Stimulated activated CD4-positive, alpha-beta T cell treated with anti-CD3 and anti-CD28 coated beads, Interleukin-4, amount 100 ng/mL, for 48 hours (primary cell): ENCODE measurements around the gene OPTC.
"Not testable (repeated sequence)": the region's sequence is repeated elsewhere in the genome, so short reads cannot be mapped to it uniquely, and the experiment has no call there.

Experiments
- DNase-seq, 2 donors: peaks; one replicate each; pipeline ENCODE4 v3.0.0-alpha.2; 2020; ENCODE audit warnings: low read depth in 2 of 2

OPTC gene

GRCh38 chr1:203465146-203465798 lies 28.7 kb upstream of the OPTC start:
- no peak for DNase-seq

- no peak for DNase-seq
Observed at GRCh38 chr1:203465948-203466347, 28.0 kb upstream of the OPTC start.

DNA sequence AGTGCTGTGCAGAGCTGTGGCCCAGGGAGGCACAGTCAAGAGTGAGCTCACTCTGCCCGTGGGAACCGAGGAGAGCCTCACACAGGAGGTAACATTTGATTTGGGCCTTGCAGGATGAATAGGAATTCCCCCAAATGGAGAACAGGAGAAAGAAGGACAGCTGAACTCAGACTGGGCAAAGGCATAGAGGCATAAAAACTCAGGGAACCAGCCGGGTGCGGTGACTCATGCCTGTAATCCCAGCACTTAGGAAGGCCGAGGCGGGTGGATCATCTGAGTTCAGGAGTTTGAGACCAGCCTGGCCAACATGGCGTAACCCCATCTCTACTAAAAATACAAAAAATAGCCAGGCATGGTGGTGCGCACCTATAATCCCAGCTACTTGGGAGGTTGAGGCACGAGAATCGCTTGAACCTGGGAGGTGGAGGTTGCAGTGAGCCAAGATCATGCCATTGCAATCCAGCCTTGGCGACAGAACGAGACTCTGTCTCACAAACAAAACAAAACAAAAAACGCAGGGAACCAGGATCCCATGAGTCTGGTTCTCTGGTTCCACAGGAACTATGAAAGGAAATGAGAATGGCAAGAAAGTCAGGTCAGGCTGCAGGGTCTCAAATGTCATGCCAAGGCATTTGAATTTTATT lies 26.9 kb upstream of the OPTC start:
- DNase-seq = not testable (repeated sequence)

DNA sequence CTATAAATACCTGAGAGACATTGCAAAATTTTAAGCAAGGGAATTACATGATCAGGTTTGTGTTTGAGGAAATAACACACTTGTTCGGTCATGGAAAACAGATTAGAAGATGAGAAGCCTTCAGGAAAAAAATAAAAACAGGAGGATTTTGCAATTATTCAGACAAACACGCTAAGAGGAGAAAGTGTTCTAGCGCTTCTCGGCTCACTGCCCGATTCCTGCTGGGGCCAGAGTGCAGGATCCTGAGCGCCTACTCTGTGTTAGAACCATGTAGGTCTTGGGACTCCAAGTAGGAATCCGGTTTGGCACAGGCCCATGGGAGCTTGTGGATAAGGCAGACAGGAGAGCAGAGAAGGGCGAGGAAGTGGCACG lies 26.4 kb upstream of the OPTC start:
- DNase-seq = no peak

GRCh38 chr1:203468326-203468725 lies 25.6 kb upstream of the OPTC start:
- DNase-seq = no peak

DNA sequence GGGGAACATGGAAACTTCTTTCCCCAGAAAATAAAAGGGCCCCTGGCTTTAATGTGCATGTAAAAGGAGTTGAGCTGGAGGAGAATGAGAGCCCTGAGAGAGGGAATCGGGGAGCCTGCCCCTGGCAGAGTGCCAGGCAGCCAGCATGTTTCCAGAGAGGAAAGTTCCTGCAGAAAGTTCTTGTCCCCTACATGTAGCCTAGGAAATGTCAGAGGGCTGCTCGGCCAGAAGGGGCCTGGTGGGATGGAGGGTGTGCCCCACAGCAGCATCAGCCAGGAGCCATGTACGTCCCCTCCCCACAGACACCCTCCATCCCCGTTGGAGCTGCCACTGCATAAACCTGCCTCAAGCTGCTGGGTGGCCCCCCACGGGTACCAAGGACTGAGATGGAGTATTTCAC lies 23.7 kb upstream of the OPTC start:
- no peak for DNase-seq

GRCh38 chr1:203471841-203472240 lies 22.1 kb upstream of the OPTC start:
- DNase-seq = no peak

- DNase-seq = no peak
Observed at GRCh38 chr1:203473281-203473680, 20.7 kb upstream of the OPTC start.

DNA sequence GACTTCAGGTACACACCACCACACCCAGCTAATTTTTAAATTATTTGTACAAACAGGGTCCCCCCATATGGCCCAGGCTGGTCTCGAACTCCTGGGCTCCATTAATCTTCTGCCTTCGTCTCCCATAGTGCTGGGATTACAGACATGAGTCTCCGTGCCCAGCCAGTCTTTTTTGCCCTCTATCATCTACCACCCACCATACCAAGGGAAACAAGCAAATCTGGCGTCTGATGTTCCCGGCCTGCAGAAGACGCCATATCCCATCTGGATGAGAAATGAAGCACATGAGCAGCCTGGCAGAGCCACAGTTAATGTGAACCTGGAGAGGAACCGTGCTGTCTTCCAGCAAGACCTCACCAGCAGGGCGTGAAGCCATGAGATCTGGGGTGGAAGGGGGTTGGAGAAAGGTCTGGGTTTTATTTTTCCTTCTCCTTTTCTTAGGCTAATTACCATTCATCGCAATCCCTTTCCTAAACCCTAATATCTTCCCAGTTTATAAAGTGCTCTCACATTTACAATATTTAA lies 20.1 kb upstream of the OPTC start:
- no peak for DNase-seq

DNA sequence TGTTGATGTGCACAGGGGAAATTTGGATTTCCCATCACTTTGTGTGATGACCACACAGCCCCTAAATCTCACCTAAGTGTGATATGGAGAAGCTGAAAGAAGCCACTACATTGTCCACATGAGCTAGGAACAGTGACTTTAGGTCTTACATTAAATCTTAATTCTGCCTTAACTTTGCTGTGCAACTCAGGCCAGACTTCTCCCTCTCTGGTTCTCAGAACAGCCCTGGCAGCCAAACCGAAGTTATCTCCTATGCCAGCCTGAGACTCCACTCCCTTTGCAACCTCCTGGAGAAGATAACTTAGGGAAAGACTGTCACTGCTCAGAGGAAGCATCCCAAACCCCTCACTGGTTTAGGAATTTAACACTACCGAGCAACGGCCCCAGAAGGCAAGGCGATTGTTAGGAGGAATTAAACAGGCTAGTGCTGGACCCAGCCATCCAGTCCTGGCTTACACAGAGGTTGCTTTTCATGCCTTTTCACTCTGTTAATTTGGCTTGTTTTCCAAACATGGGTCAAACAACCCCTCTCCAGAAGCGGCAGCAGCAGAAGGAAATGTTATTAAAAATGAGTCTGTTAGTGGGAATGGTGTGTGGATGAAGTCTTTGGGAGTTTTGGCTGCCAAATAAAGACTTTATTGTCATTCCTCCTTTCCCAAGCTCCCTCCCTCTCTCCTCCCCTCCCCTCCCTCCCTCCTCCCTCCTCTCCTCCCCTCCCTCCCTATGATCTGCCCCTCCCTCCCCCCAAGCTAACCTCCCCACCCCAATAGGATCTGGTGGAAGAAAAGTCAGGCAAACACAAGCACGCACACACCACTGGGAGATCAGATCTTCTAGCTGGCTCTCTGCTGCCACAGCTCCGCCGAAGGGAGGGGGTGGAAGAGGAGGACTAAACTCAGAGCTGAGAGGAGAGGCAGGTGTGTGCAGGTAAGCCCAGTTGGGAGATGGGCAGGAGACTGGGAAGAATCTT lies 18.7 kb upstream of the OPTC start, which contains the start of gene PRELP:
Gene PRELP (plus strand): TSS at position 795 of the 970 bp plus-strand sequence. CDS start 7,379 bp downstream, outside the sequence.
- DNase-seq = no peak

DNA sequence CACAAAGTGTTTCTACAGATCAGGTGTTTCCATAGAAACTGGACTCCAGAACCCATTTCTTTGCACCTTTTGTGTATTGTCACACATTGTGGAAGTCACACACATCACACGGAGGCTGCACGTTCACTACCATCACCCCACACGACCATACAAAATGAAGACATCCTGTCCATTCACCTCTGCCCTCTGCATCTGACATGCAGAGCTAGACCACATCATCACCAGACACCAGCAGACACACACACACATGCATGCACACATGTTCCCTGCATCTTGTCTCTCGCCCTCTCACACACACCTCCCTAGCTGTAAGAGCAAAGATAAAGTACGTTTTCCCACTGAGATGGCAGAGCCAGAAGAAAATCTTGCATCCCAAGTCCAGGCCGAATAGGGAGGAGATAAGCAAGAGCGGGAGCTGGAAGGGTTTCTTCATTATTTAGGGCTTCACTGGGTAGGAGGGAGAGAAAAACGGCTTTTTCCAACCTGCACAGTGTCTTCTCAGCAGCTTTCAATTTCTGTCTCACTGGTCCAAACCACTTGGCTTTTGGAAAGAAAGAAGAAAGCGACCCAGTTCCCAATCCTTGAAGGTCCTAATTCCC lies 17.6 kb upstream of the OPTC start:
- DNase-seq = no peak

- no peak for DNase-seq
Observed at GRCh38 chr1:203477748-203478147, 16.2 kb upstream of the OPTC start.

DNA sequence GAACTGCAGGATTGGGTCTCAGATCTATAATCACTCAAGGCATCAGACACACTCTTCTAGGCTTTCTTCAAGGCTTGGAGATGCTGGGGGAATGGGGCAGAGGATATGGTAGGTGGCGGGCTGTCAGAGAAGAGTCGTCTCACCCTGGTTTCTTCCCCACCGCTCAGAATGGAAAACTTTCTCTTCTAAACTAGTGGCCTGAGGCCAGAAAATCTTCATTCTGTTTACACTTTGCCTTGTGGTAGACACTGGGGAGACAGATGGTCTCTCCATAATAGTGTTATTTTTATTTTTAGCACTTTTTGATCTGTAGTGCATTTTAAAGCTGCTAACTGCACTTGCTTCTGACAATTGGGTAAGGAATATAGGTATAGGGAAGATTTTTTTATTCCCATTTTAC lies 15.7 kb upstream of the OPTC start:
- DNase-seq = no peak

DNA sequence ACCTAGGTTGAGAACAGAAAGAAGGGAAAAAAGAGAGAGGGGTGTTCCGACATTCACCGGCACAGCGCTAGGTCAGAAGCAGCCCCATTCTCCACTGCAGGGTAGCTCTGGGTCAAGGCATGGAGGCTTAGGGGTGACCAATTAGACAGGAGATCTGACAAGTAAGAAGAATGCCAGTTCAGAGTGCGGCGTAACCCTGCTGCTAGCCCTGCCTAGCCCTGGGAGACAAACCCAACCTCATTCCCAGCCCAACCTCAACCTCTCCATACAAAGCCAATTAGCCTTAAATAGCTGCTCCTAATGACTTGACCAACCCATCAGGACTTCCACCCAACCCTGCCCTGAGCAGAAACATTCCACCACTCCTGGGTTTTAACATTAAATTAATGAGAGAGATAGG lies 15.0 kb upstream of the OPTC start:
- DNase-seq = no peak

DNA sequence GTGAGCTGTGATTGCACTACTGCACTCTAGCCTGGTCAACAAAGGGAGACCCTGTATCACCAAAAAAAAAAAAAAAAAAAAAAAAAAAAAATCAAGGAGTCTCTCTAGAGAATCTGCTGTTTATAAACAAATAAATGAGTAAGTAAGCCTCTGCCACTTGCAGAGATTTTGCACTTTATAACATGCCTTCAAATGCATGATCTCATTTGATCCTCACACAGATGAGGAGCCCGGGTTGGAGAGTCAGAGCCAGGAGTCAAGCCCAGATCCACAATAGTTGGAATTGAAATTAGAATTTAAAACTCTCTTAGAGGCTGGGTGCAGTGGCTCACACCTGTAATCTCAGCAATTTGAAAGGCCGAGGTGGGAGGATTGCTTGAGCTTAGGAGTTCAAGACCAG lies 14.3 kb upstream of the OPTC start:
- DNase-seq = no peak

DNA sequence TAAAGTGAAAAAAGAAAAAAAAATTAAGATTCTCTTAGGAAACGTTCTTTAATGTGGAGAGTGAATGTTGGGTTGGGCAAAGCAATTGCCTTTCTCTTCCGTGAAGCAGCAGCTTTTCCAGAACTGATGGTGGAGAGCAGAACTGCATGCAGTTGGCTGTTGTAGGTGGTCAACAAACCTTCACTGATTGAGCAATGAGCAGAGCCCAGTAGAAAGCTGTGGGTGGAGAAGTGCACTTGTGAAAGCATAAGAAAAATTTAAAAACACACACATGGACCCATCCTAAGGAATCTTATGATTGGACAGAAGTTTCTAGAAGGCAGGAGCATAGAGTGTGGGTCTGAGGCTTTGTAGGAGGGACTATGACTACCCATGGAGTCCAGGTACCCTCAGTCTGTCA lies 13.9 kb upstream of the OPTC start:
- no peak for DNase-seq

DNA sequence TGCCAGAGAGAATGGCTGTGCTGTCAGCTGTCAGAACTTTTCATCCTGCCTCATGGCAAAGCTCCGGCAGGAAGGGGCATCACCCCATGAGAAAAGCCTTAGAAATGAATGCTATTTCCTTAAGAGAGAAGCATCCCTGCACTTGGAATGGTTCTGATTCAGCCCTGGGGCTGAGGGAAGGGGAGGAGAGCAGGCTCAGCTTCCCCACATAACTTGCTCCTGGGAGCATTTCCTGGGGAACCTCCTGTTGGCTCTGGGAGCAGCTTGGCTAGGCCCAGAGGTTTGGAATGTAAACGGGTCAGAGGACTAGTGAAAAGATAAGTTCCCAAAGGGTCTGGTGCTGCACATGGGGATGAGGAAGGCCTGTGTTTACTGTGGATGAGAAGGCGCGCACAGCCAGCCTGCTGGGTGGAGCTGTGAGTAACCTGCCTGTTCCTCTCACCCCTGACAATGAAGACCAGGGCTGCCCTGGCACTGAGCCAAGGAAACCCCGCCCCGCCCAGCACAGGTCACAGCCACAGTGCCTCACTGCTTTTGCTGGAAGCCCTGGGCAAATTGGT lies 13.3 kb upstream of the OPTC start:
- peak in 1 of 2 donors; percentile 38 for DNase-seq

DNA sequence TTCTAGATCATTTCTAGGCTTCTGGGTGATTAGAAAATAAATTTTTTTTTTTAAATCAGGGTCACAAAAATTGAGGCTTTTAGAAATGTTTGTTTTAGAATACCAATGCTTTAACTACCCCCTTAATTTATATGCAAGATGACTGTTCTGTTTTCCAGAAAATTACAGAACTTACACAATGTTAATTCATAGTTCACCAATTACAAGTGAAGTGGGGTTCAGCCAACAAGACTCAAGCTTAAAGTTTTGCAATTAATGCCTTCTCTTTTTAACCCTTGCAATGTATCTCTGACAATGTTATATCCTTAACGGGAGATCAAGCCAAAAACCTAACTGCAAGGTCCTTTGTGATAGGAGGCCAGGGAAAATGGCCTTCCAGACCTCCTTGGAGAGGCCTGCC lies 12.8 kb upstream of the OPTC start:
- DNase-seq = no peak

DNA sequence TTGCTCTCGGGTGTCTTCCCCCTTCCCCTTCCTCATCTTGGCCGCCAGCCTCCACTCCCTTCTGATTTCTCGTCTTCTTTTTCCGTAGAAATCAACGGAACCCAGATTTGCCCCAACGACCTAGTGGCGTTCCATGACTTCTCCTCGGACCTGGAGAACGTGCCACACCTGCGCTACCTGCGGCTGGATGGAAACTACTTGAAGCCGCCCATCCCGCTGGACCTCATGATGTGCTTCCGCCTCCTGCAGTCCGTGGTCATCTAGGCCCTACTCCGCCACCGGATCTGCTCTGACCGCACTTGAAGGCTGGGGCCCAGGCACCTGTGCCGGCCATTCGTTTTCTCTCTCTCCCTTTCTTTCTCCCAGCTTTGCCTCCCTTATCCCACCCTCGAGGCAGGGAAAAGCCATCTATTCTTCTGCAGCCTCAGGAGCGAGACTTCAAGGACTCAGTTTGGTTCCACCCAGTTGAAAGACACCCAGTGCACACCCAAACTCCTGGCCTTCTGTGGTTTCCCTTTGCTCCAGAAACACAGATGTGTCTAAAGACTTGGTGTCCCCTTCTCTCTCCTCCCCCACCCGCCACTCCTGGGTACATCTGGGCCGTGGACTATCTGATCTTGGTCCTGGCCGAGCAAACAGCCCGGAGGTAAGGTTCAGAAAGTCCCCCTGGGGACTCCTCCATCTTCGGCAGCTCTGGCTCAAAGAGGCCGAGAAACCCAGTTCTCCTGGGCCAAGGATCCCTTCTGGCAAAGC lies 7.2 kb upstream of the OPTC start:
- no peak for DNase-seq

DNA sequence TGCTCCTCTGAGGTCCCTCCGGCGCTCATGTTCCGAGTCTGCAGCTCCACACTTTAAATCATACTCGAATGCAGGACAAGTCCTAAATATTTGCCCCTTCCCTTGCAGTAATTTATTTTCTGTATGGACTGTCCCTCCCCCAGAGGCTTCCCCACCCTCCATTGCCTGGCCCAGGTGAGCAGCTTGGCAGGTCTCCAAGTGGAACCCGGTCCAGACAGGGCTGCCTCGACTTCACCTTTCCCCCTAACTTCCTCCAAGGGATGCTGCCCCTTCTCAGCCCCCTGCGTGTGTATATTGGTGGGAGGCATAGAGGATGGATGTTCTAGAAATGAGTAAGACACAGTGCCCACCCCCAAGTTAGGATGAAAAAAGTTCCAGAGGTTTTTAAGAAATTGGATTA lies 5.4 kb upstream of the OPTC start:
- no peak for DNase-seq

GRCh38 chr1:203490607-203491006 lies 3.3 kb upstream of the OPTC start:
- no peak for DNase-seq
